WERI-Rb-1 (cell line): ENCODE results near the gene SGK1.
"Not testable (repeated sequence)": the region's sequence is repeated elsewhere in the genome, so short reads cannot be mapped to it uniquely, and the experiment has no call there.

Experiments
- DNase-seq: peaks from one replicate; pipeline ENCODE4 v3.0.0-alpha.2; 2020
- H3K27ac ChIP-seq: fragments of 250-450 bp; sonication (Bioruptor Pico); 2 replicates; pipeline ENCODE4 v1.5.1; 2020; ENCODE audit warnings: mild to moderate bottlenecking, moderate library complexity
- H3K27me3 ChIP-seq: fragments of 250-450 bp; sonication (Bioruptor Pico); 2 replicates; pipeline ENCODE4 v1.5.1; 2021; ENCODE audit warnings: mild to moderate bottlenecking, low read depth, moderate library complexity; ENCODE audit not compliant: insufficient read depth, severe bottlenecking
- H3K36me3 ChIP-seq: fragments of 250-450 bp; sonication (Bioruptor Pico); 2 replicates; pipeline ENCODE4 v1.5.1; 2020; ENCODE audit warnings: mild to moderate bottlenecking, moderate library complexity
- H3K4me3 ChIP-seq: 2 replicates; pipeline ENCODE4 v1.5.1; 2011; ENCODE audit warnings: low read depth, mild to moderate bottlenecking, control low read depth, low read length
- H3K9me3 ChIP-seq: fragments of 250-450 bp; sonication (Bioruptor Pico); 2 replicates; pipeline ENCODE4 v1.5.1; 2021; ENCODE audit warnings: mild to moderate bottlenecking, moderate library complexity; ENCODE audit not compliant: severe bottlenecking
- TF ChIP-seq, protein P1 (sequence below): IDR thresholded peaks from 2 replicates; pipeline ENCODE4 v1.5.1; 2011; ENCODE audit warnings: low read depth, mild to moderate bottlenecking, control low read depth, inconsistent platforms, low read length

SGK1 gene

DNA sequence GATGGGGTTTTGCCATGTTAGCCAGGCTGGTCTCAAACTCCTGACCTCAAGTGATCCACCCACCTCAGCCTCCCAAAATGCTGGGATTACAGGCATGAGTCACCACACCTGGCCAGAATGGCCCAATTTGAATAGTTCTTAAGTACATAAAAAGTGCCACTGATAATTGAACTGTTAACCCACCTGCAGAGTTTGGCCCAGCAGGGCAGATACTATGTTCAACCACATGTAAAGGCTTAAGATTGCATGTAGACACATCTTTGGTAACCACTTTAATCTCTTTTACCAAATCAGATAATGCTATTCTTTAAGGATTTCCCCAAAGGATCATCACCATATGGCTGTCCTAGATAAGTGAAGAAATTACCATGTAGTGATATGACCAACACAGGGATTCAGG, 21.3 kb upstream of the SGK1 start:
- peak; percentile 14 for DNase-seq
- TF ChIP-seq, protein P1, sequence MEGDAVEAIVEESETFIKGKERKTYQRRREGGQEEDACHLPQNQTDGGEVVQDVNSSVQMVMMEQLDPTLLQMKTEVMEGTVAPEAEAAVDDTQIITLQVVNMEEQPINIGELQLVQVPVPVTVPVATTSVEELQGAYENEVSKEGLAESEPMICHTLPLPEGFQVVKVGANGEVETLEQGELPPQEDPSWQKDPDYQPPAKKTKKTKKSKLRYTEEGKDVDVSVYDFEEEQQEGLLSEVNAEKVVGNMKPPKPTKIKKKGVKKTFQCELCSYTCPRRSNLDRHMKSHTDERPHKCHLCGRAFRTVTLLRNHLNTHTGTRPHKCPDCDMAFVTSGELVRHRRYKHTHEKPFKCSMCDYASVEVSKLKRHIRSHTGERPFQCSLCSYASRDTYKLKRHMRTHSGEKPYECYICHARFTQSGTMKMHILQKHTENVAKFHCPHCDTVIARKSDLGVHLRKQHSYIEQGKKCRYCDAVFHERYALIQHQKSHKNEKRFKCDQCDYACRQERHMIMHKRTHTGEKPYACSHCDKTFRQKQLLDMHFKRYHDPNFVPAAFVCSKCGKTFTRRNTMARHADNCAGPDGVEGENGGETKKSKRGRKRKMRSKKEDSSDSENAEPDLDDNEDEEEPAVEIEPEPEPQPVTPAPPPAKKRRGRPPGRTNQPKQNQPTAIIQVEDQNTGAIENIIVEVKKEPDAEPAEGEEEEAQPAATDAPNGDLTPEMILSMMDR, result no peak
- no peaks in the 10 kb centered on the region for H3K36me3 ChIP-seq
- no peaks in the 10 kb centered on the region for H3K9me3 ChIP-seq
- H3K27ac ChIP-seq, result no peak overlapping the region
- H3K27me3 ChIP-seq, result no peaks in the 10 kb centered on the region
- no peak overlapping the region for H3K4me3 ChIP-seq

DNA sequence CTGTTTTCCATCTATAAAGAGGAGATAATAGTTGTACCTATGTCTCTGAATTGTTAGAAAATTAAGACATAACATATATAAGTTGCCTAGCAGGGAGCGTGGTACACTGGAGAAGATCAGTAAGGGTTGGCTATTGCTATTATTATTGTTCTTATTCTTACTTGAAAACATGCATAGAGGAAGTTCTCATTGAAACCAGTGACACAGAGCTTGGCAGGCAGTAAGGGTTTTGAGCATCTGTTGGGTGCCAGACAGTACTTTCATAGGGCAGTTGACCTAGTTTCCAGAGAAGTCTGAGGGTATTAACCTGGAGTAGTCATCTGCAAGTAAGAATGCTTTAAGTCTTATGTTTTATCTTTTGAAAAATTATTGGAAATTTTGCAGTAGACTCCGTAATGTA, 13.3 kb upstream of the SGK1 start:
- Histone ChIP-seq H3K4me3 (no peak overlapping the region), H3K27me3 (no peaks in the 10 kb centered on the region), H3K36me3 (no peaks in the 10 kb centered on the region), H3K9me3 (no peaks in the 10 kb centered on the region), H3K27ac (no peak overlapping the region)
- TF ChIP-seq, protein P1, result no peak
- no peak for DNase-seq

DNA sequence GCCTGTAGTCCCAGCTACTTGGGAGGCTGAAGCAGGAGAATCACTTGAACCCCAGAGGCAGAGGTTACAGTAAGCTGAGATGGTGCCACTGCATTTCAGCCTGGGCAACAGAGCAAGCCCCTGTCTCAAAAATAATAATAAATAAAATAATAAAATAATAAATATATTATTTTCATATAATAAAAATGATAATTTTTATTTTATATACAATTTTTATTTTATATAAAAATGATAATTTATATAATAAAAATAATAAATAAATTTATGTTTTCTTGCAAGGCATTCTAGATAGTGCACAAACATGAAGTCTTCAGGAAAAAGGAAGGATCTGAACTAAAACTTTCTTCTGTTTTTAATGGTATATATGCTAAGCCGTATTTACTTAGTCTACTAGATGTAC, 12.6 kb upstream of the SGK1 start:
- Histone ChIP-seq H3K27ac (no peak overlapping the region), H3K27me3 (no peaks in the 10 kb centered on the region), H3K9me3 (no peaks in the 10 kb centered on the region), H3K4me3 (no peak overlapping the region), H3K36me3 (no peaks in the 10 kb centered on the region)
- TF ChIP-seq, protein P1, result no peak
- no peak for DNase-seq

DNA sequence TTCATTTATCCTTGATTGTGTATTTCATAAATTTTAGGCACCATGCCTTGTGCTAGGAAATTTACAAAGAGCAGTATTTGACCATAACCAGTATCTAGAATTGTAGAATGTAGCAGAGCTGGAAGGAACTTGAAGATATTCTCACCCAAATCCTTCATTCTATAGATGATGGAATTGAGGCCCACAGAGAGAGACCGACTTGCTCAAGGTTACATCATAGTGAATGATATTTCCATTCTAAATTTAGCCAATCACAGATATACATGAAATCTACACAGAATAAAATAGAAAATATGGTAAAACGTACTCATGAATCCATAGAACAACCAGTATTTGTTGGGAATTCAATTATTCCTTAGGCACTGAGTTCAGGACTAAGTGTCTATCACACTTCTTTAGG, 10.9 kb upstream of the SGK1 start:
- no peaks in the 10 kb centered on the region for H3K9me3 ChIP-seq
- H3K27me3 ChIP-seq, result no peaks in the 10 kb centered on the region
- no peak overlapping the region for H3K27ac ChIP-seq
- H3K4me3 ChIP-seq, result no peak overlapping the region
- H3K36me3 ChIP-seq, result no peaks in the 10 kb centered on the region
- TF ChIP-seq, protein P1, result no peak
- DNase-seq, result no peak

DNA sequence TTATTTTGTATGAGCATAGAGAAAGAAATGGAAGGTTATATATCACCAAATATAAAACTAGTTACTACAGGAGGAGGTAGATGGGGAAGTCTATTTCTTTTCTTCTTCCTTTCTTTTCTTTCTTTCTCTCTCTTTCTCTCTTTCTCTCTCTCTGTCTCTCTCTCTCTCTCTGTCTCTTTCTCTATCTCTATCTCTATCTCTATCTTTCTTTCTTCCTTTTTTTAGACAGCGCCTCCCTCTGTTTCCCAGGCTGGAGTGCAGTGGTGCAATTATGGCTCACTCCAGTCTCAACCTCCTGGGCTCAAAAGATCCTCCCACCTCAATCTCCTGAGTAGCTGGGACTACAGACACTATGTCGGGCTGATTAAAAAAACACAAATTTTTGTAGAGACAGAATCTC, 10.2 kb upstream of the SGK1 start:
- Histone ChIP-seq H3K9me3 (no peaks in the 10 kb centered on the region), H3K27ac (no peak overlapping the region), H3K27me3 (no peaks in the 10 kb centered on the region), H3K36me3 (no peaks in the 10 kb centered on the region), H3K4me3 (no peak overlapping the region)
- no peak for DNase-seq
- TF ChIP-seq, protein P1, result no peak

DNA sequence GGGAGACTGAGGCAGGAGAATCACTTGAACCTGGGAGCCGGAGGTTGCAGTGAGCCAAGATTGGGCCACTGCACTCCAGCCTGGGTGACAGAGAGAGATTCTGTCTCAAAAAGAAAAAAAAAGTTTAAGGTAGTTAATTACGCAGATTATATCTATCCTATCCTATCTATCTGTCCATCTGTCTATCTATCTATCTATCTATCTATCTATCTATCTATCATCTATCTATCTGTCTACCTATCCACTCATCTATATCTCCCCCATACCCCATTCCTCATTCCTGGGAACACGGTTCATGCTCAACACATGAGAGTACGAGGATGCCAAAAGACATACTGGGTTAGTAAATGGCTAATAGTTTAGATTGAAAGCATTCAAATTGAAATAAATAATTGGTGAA, 8.3 kb upstream of the SGK1 start:
- not testable (repeated sequence) for H3K27ac ChIP-seq, H3K4me3 ChIP-seq, DNase-seq, H3K36me3 ChIP-seq, H3K27me3 ChIP-seq, H3K9me3 ChIP-seq

DNA sequence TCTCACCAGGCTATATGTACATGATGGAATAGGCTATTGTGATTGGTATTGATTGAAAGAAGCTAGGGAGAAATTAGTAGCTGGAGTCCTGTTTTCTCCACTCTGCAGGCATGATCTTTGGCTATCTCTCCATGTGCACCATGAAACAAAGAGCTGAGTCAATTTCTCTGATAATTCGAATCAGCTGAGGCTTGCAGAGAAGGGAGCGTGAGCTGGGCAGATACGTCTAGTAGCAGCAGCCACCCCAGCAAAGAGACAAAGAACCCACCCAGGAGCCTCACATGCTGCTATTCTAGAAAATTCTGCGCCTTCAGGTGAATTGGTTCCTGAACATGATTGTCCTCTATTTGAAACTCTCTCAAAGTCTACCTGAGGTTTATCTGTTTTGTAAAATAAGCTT, 6.9 kb upstream of the SGK1 start:
- Histone ChIP-seq H3K9me3 (no peaks in the 10 kb centered on the region), H3K36me3 (no peaks in the 10 kb centered on the region), H3K27ac (no peak overlapping the region), H3K27me3 (no peaks in the 10 kb centered on the region), H3K4me3 (no peak overlapping the region)
- TF ChIP-seq, protein P1, result no peak
- no peak for DNase-seq
